AG04449 (cell line): ENCODE measurements around the gene ARHGAP10.
A peak's percentile ranks its signal among the peaks of the same experiment; 100 is the strongest.

Source experiments
- CTCF ChIA-PET: fragments of 350-600 bp; formaldehyde crosslinking; extraction: SDS; loops from one replicate; lab custom pipeline; 2021; ENCODE audit warnings: antibody characterized with exemption; lab: Yijun Ruan, JAX
- POLR2A ChIA-PET: fragments of 400-600, 350-600 bp; formaldehyde crosslinking; extraction: SDS; loops from one replicate; lab custom pipeline; 2020; ENCODE audit warnings: antibody characterized with exemption, inconsistent platforms; lab: Yijun Ruan, JAX
- DNase-seq: peaks from one replicate; pipeline ENCODE4 v3.0.0-alpha.2; 2010; ENCODE audit warnings: low read depth, low spot score
- H3K4me3 ChIP-seq: 2 replicates; pipeline ENCODE4 v1.5.1; 2011; ENCODE audit warnings: low read depth, mild to moderate bottlenecking, control low read depth, low read length
- CTCF ChIP-seq: IDR thresholded peaks from one replicate; pipeline ENCODE4 v1.5.1; 2011; ENCODE audit warnings: mild to moderate bottlenecking, moderate library complexity, low read length, control low read depth, inconsistent platforms; ENCODE audit not compliant: insufficient read depth; ENCODE audit errors: missing control alignments

ARHGAP10 gene

GRCh38 chr4:148112231-148112982, 380.5 kb downstream of the ARHGAP10 start:
- no peak for TF ChIP-seq CTCF
- no peak overlapping the region for H3K4me3 ChIP-seq
- POLR2A ChIA-PET, result no interaction called here
- peak; percentile 10 for DNase-seq
- CTCF ChIA-PET, result no interaction called here

GRCh38 chr4:148114436-148114835, 382.5 kb downstream of the ARHGAP10 start:
- DNase-seq, result no peak
- H3K4me3 ChIP-seq, result no peak overlapping the region
- ChIA-PET POLR2A (no interaction called here), CTCF (interaction anchor here (0.7 kb wide), 1 partner anchor 19 kb away, joined by 3 read pairs; no protein-coding TSS in a partner anchor)
- TF ChIP-seq CTCF, result no peak

GRCh38 chr4:148116264-148116663, 384.4 kb downstream of the ARHGAP10 start:
- ChIA-PET POLR2A (no interaction called here), CTCF (no interaction called here)
- no peak overlapping the region for H3K4me3 ChIP-seq
- no peak for TF ChIP-seq CTCF
- DNase-seq, result peak; percentile 59

- no peak for TF ChIP-seq CTCF
- POLR2A ChIA-PET, result no interaction called here
- CTCF ChIA-PET, result no interaction called here
- H3K4me3 ChIP-seq, result no peak overlapping the region
- no peak for DNase-seq
Measured at GRCh38 chr4:148116969-148117368, 385.1 kb downstream of the ARHGAP10 start.

- no peak for DNase-seq
- no peak overlapping the region for H3K4me3 ChIP-seq
- CTCF ChIA-PET, result interaction anchor here (0.6 kb wide), 1 partner anchor 17 kb away, joined by 3 read pairs; no protein-coding TSS in a partner anchor
- POLR2A ChIA-PET, result no interaction called here
- TF ChIP-seq CTCF, result no peak
Measured at GRCh38 chr4:148118179-148118578, 386.3 kb downstream of the ARHGAP10 start.

- ChIA-PET POLR2A (no interaction called here), CTCF (no interaction called here)
- no peak overlapping the region for H3K4me3 ChIP-seq
- no peak for TF ChIP-seq CTCF
- DNase-seq, result no peak
Measured at GRCh38 chr4:148118633-148119032, 386.7 kb downstream of the ARHGAP10 start.
